ENCODE data around the gene NLRP5.
"Not testable (repeated sequence)": the region's sequence is repeated elsewhere in the genome, so short reads cannot be mapped to it uniquely, and the experiment has no call there.

Gene NLRP5

DNA sequence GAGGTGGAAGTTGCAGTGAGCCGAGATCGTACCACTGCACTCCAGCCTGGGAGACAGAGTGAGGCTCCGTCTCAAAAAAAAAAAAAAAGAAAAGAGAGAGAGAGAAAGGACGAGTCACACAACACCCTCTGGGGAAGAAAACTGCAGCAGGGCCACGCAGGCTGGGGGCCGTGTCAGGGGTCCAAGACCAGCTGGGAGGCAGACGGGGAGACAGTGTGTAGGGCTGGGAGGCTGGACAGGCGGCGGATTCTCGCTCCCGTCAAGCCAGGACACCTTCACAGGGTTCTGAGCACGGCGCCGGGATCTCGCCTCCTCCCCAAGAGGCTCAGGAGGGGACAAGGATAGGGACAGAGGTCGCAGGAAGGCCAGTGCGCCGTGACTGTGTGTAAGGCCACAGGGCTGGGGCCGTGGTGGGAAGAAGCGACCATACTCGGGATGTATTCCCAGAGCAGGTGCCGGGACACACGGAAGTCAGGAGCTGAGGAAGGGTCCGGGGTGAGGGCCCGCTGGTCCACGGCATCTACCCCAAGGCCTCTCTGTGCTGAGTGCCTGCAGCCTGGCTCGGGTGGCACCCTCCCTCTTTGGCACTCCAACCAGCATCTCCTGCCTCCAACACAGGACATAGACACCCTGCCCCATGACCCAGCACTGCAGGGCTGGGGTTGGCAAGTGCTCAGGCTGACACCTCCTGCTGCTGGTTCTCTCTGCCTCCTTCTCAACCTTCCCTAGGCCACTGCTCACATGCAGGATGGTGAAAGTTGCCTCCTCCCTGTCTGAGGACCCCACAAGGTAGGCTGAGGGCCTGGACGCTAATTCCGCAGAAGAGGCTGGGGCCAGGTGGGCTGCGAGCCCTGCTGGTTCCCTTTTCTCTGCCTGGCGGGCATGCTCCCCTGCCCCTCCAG lies 113.3 kb downstream of the NLRP5 start:
- DNase-seq: no peak

DNA sequence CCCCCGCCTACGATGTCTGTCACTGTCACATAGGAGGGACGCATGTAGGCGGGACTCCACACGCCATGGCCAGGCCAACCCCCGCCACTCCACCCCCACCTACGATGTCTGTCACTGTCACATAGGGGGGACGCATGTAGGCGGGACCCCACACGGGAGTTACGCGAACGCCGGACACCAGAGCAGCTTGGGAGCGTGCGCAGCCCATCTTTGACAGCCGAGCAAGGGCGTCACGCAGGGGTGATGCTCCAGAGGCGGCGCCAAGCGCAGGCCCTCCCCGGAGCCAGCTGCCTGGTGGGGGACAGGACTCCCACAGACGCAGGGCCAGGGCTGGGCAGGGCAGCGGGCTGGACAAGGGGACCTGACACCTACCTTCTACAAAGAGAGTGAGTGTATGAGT lies 114.5 kb downstream of the NLRP5 start:
- DNase-seq: no peak

GRCh38 chr19:56101746-56102535 lies 115.4 kb downstream of the NLRP5 start:
- DNase-seq: no peak

- DNase-seq: no peak
These were observed 116.5 kb downstream of the NLRP5 start for GRCh38 chr19:56103027-56103614.

GRCh38 chr19:56104423-56104822 lies 117.8 kb downstream of the NLRP5 start:
- no peak for DNase-seq

GRCh38 chr19:56105090-56105701 lies 118.6 kb downstream of the NLRP5 start:
- peak in 1 of 2 donors; percentile 17 for DNase-seq

DNA sequence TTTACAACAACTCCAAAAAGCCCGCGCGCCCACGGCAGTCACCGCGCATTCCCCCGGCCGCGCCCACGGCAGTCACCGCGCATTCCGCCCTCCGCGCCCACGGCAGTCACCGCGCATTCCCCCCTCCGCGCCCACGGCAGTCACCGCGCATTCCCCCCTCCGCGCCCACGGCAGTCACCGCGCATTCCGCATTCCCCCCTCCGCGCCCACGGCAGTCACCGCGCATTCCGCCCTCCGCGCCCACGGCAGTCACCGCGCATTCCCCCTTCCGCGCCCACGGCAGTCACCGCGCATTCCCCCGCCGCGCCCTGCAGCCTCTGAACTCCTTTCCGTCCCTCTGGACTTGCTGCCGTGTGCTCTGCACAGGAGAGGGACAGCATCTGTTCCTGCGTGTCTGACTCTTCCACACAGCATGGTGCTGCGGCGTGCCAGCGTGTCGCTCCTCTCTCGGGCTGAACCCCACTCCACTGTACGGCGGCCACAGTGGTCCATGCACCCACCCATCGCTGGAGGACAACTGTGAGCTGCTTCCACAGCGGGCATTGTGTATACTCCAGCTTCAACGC lies 119.3 kb downstream of the NLRP5 start:
- DNase-seq: not testable (repeated sequence)

- no peak for DNase-seq
These were observed 119.8 kb downstream of the NLRP5 start for GRCh38 chr19:56106397-56106849.

- no peak for DNase-seq
These were observed 120.4 kb downstream of the NLRP5 start for GRCh38 chr19:56106993-56107392.

- no peak for DNase-seq
These were observed 121.2 kb downstream of the NLRP5 start for GRCh38 chr19:56107626-56108351.

DNA sequence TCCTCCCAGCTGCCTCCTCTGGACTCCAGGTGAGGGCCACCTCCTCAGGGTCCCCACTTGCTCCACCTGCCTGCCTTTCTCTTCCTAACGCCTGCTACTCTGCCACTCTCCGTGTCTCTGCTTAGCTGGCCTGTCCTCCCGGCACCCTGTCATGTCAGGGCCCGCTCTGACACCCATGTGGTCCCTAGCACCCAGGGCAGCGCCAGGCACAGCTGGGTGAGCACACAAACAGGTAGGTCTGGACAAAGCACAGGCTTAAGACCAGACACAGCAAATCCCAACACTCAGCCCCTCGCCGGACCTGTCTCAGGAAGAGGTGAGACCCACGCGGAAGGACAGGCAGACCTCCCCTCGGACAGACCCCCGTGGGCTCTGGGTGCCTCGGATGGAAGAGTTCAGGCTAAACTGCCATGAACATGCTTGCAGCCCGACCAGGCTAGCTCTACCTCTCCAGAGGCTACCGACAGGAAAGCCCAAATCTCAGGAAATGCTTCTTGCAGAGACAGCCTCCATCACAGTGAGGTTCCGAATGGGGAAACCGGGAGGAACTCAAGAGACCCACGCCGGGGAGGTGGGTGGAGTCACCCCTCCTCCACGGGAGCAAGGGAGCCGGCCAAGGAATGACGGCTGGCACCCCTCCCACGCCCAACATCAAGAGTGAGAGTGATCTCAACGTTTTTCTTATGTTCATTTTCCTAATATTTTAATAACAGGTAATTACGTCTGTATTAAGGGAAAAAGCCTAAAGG lies 122.0 kb downstream of the NLRP5 start:
- no peak for DNase-seq

- DNase-seq: no peak
These were observed 122.7 kb downstream of the NLRP5 start for GRCh38 chr19:56109226-56109625.

- no peak for DNase-seq
These were observed 124.2 kb downstream of the NLRP5 start for GRCh38 chr19:56110515-56111448.

Data from bone marrow (tissue), 2 donors.